WTC11 (cell line): ENCODE results near the gene SSC5D. TPM values are rescaled to one million over a fixed set of nuclear protein-coding genes. Genes with fewer than 3 reads are reported as not detected.

ENCODE experiments used
- ATAC-seq: fragments of 200-7000 bp; cut with Tn5 transposase; 2 replicates; pipeline ENCODE4 v1.10.0; 2021; ENCODE audit warnings: mild to moderate bottlenecking, moderate library complexity
- CTCF ChIA-PET: fragments of 300-600 bp; sonication (Branson Sonifier 250); formaldehyde crosslinking; loops from one replicate; lab custom pipeline; 2021; ENCODE audit warnings: antibody characterized with exemption; lab: Charles Lee
- POLR2A ChIA-PET: fragments of 350-600 bp; sonication (Branson Sonifier 250); formaldehyde crosslinking; loops from one replicate; lab custom pipeline; 2021; ENCODE audit warnings: antibody characterized with exemption; lab: Charles Lee
- DNase-seq: peaks from one replicate; pipeline ENCODE4 v3.0.0; 2021; ENCODE audit warnings: low spot score
- H3K27ac Mint-ChIP-seq: 2 replicates; pipeline ENCODE4 v1.8.0; 2021; ENCODE audit warnings: mixed read lengths
- H3K27me3 Mint-ChIP-seq: 2 replicates; pipeline ENCODE4 v1.8.0; 2021; ENCODE audit warnings: low read depth, mild to moderate bottlenecking, moderate library complexity, mixed read lengths
- H3K36me3 Mint-ChIP-seq: 2 replicates; pipeline ENCODE4 v1.8.0; 2021; ENCODE audit warnings: mixed read lengths
- H3K4me1 Mint-ChIP-seq: 2 replicates; pipeline ENCODE4 v1.8.0; 2022; ENCODE audit warnings: mixed read lengths
- H3K4me3 Mint-ChIP-seq: 2 replicates; pipeline ENCODE4 v1.8.0; 2021; ENCODE audit warnings: mild to moderate bottlenecking, moderate library complexity, mixed read lengths
- H3K9me3 Mint-ChIP-seq: 2 replicates; pipeline ENCODE4 v1.8.0; 2021; ENCODE audit warnings: mixed read lengths
- ARID4B ChIP-seq: sonication (generic); formaldehyde crosslinking; IDR thresholded peaks from 2 replicates; pipeline ENCODE4 v1.8.0; 2023; ENCODE audit warnings: missing genetic modification reagents, mild to moderate bottlenecking, borderline replicate concordance
- ATF2 ChIP-seq: sonication (generic); formaldehyde crosslinking; IDR thresholded peaks from 2 replicates; pipeline ENCODE4 v1.8.1; 2022; ENCODE audit warnings: low read depth, missing genetic modification reagents, borderline replicate concordance
- CDX4 ChIP-seq: fragments of 250-450 bp; sonication (Bioruptor Pico); IDR thresholded peaks from 2 replicates; pipeline ENCODE4 v1.9.0; 2021; ENCODE audit warnings: moderate library complexity, mild to moderate bottlenecking, inconsistent platforms, borderline replicate concordance
- CTCF ChIP-seq: fragments of 200-600 bp; IDR thresholded peaks from 2 replicates; pipeline ENCODE4 v1.8.0; 2022; ENCODE audit warnings: antibody characterized with exemption
- ELF4 ChIP-seq: sonication (generic); formaldehyde crosslinking; IDR thresholded peaks from 2 replicates; pipeline ENCODE4 v1.8.1; 2022; ENCODE audit warnings: low read depth, mild to moderate bottlenecking, moderate library complexity, missing genetic modification reagents
- EMX1 ChIP-seq: fragments of 250-450 bp; sonication (Bioruptor Pico); IDR thresholded peaks from 2 replicates; pipeline ENCODE4 v1.8.0; 2021; ENCODE audit warnings: mild to moderate bottlenecking
- FOXJ3 ChIP-seq: sonication (generic); formaldehyde crosslinking; IDR thresholded peaks from 2 replicates; pipeline ENCODE4 v1.9.0; 2021; ENCODE audit warnings: missing genetic modification reagents, mild to moderate bottlenecking, borderline replicate concordance
- GABPB1 ChIP-seq: sonication (generic); formaldehyde crosslinking; IDR thresholded peaks from 2 replicates; pipeline ENCODE4 v1.8.1; 2023; ENCODE audit warnings: mild to moderate bottlenecking, missing genetic modification reagents
- HMGXB4 ChIP-seq: sonication (generic); formaldehyde crosslinking; IDR thresholded peaks from 2 replicates; pipeline ENCODE4 v1.8.1; 2023; ENCODE audit warnings: mild to moderate bottlenecking, moderate library complexity, missing genetic modification reagents
- MYBL2 ChIP-seq: sonication (generic); formaldehyde crosslinking; IDR thresholded peaks from 2 replicates; pipeline ENCODE4 v1.8.1; 2023; ENCODE audit warnings: mild to moderate bottlenecking, moderate library complexity, missing genetic modification reagents
- NR3C1 ChIP-seq: sonication (generic); formaldehyde crosslinking; conservative IDR thresholded peaks from 2 replicates; pipeline ENCODE4 v1.8.1; 2023; ENCODE audit warnings: low read depth, mild to moderate bottlenecking, missing genetic modification reagents
- OVOL2 ChIP-seq: fragments of 250-450 bp; sonication (Bioruptor Pico); IDR thresholded peaks from 2 replicates; pipeline ENCODE4 v1.9.0; 2021; ENCODE audit warnings: mild to moderate bottlenecking, borderline replicate concordance
- PREB ChIP-seq: sonication (generic); formaldehyde crosslinking; IDR thresholded peaks from 2 replicates; pipeline ENCODE4 v1.8.1; 2022; ENCODE audit warnings: mild to moderate bottlenecking, missing genetic modification reagents, moderate library complexity, borderline replicate concordance
- SOX15 ChIP-seq: fragments of 250-450 bp; sonication (Bioruptor Pico); IDR thresholded peaks from 2 replicates; pipeline ENCODE4 v1.9.0; 2021; ENCODE audit warnings: mild to moderate bottlenecking
- ZNF121 ChIP-seq: sonication (generic); formaldehyde crosslinking; IDR thresholded peaks from 2 replicates; pipeline ENCODE4 v1.8.0; 2023; ENCODE audit warnings: missing genetic modification reagents
- total RNA-seq: library from RNA; stranded (reverse); gene quantifications from 3 replicates; pipeline ENCODE4 v1.2.3, GENCODE V29; 2021

The SSC5D gene
- total RNA-seq, 1 experiment from 2014 or later: 2.9 TPM

GRCh38 chr19:55465460-55466240, 22.6 kb upstream of the SSC5D start (continued):
- TF ChIP-seq ARID4B (no peak), SOX15 (CRISPR knock-in tag) (no peak)

GRCh38 chr19:55466241-55466614, 22.0 kb upstream of the SSC5D start:
- H3K9me3 Mint-ChIP-seq: no peaks in the 10 kb centered on the region
- no peak overlapping the region for H3K4me3 Mint-ChIP-seq
- H3K27me3 Mint-ChIP-seq: peaks cover 35% of the 10 kb centered on the region
- DNase-seq (no peak), ATAC-seq (no peak)
- ChIA-PET CTCF (interaction anchor here (1.0 to 3.2 kb wide), 5 partner anchors 11 to 166 kb away, joined by 3 to 68 read pairs (median 25); partner anchors contain the start of gene ZNF628), POLR2A (no interaction called here)
- H3K4me1 Mint-ChIP-seq: peaks cover 29% of the 10 kb centered on the region
- no peaks in the 10 kb centered on the region for H3K36me3 Mint-ChIP-seq
- no peak overlapping the region for H3K27ac Mint-ChIP-seq
- TF ChIP-seq OVOL2 (CRISPR knock-in tag) (no peak), ZNF121 (peak; percentile 74; the same call in 1 of the 2 replicates)
- TF ChIP-seq, all 79 proteins: peak for 1

GRCh38 chr19:55467236-55468053, 20.8 kb upstream of the SSC5D start:
- peak; percentile 77 for DNase-seq
- no peak overlapping the region for H3K27ac Mint-ChIP-seq
- POLR2A ChIA-PET: no interaction called here

More at GRCh38 chr19:55467236-55468053, 20.8 kb upstream of the SSC5D start:
- peak; percentile 78 for ATAC-seq
- Mint-ChIP-seq H3K27me3 (peaks cover 33% of the 10 kb centered on the region), H3K4me3 (no peak overlapping the region), H3K4me1 (peaks cover 27% of the 10 kb centered on the region), H3K36me3 (no peaks in the 10 kb centered on the region), H3K9me3 (no peaks in the 10 kb centered on the region)
- CTCF ChIA-PET: interaction anchor here (0.5 to 3.2 kb wide), 69 partner anchors 8 to 994 kb away, joined by 3 to 68 read pairs (median 5); partner anchors contain the start of genes CDC42EP5, DNAAF3, EPS8L1 and FIZ1
- TF ChIP-seq EMX1 (CRISPR knock-in tag) (no peak), CDX4 (CRISPR knock-in tag) (no peak), MYBL2 (CRISPR knock-in tag) (no peak), GABPB1 (CRISPR knock-in tag) (0 out of 2 replicates have a peak, but pooled peaks have one; percentile 30), CTCF (peak; percentile 98), NR3C1 (CRISPR knock-in tag) (no peak), FOXJ3 (no peak), ATF2 (no peak), HMGXB4 (CRISPR knock-in tag) (0 out of 2 replicates have a peak, but pooled peaks have one; percentile 59), ELF4 (CRISPR knock-in tag) (no peak), PREB (CRISPR knock-in tag) (no peak)
